Gastrocnemius medialis (tissue), 4 donors: ENCODE data around the gene CCDC63. TPM values are rescaled to one million over a fixed set of nuclear protein-coding genes. Genes with fewer than 3 reads are reported as not detected.

Experiments
- ATAC-seq, 2 donors: fragments of 150-250 bp; one replicate each; pipeline ENCODE4 v1.9.1; 2016
- DNase-seq, 2 donors: peaks; one replicate each; pipeline ENCODE4 v3.0.0-alpha.2; 2019
- H3K27ac ChIP-seq, 4 donors: fragments of 200-600 bp; sonication (generic); 1 replicate in 1 of 4; 2 replicates in 3 of 4; pipeline ENCODE4 v1.5.1; 2016 to 2018; ENCODE audit warnings: mild to moderate bottlenecking in 2 of 4, moderate library complexity in 1 of 4
- H3K27me3 ChIP-seq, 3 donors: fragments of 200-600 bp; sonication (generic) in 2 of 3; 1 replicate in 1 of 3; 2 replicates in 2 of 3; pipeline versions ENCODE4 v1.5.1 to v1.6.0; 2016 to 2019; ENCODE audit warnings: mild to moderate bottlenecking in 1 of 3, moderate library complexity in 1 of 3
- H3K36me3 ChIP-seq, 2 donors: fragments of 200-600 bp; sonication (generic) in 1 of 2; one replicate each; pipeline ENCODE4 v1.5.1; 2017 to 2018
- H3K4me1 ChIP-seq, 2 donors: fragments of 200-600 bp; sonication (generic) in 1 of 2; one replicate each; pipeline ENCODE4 v1.5.1; 2016 to 2017; ENCODE audit warnings: mild to moderate bottlenecking in 2 of 2
- H3K4me3 ChIP-seq, 4 donors: fragments of 200-600 bp; sonication (generic) in 3 of 4; 1 replicate in 1 of 4; 2 replicates in 3 of 4; pipeline ENCODE4 v1.5.1; 2016 to 2019; ENCODE audit warnings: mild to moderate bottlenecking in 2 of 4
- H3K9me3 ChIP-seq, 3 donors: fragments of 200-600 bp; sonication (generic) in 2 of 3; 1 replicate in 1 of 3; 2 replicates in 2 of 3; pipeline ENCODE4 v1.5.1; 2016 to 2019
- CTCF ChIP-seq, 5 experiments: fragments of 450-650 bp in 3 of 5; fragments of 200-600 bp in 2 of 5; sonication (generic) in 2 of 5; IDR thresholded peaks in 4 of 5; conservative IDR thresholded peaks in 1 of 5; 1 replicate in 4 of 5; 2 replicates in 1 of 5; pipeline ENCODE4 v1.5.1; 2016 to 2019; ENCODE audit warnings: antibody characterized with exemption in 5 of 5, mild to moderate bottlenecking in 3 of 5, moderate library complexity in 3 of 5
- POLR2A ChIP-seq, 2 donors: fragments of 450-650 bp; IDR thresholded peaks; one replicate each; pipeline ENCODE4 v1.6.1; 2017; ENCODE audit warnings: antibody characterized with exemption in 2 of 2, mild to moderate bottlenecking in 2 of 2, moderate library complexity in 2 of 2
- in situ Hi-C, 4 donors: fragments of 200-750 bp; cut with MboI; loops; one replicate each; pipeline versions ENCODE4 v1.15.0 to v1.8.0; 2017; ENCODE audit warnings: low sequenced_read_pairs in 4 of 4
- intact Hi-C: fragments of 100-400 bp; cut with DNase I; formaldehyde crosslinking; loops from one replicate; pipeline ENCODE4 v1.15.1; 2023; ENCODE audit warnings: low total_unique reads
- total RNA-seq, 4 donors: library from RNA; depleted of rRNA; stranded (reverse); fragments of >200 nt; gene quantifications; one replicate each; pipeline versions ENCODE4 v1.1.0 to v1.2.3, GENCODE V29; 2016

CCDC63 gene
- total RNA-seq, 4 donors from 2014 or later = not detected

- DNase-seq (no peak), ATAC-seq (no peak)
- TF ChIP-seq CTCF (IDR thresholded peaks at IDR 0.05 in 4 of 5, conservative IDR thresholded peaks at IDR 0.05 in 1 of 5) (no peak), POLR2A (IDR thresholded peaks at IDR 0.05) (no peak)
- Histone ChIP-seq H3K4me1 (no peaks in the 10 kb centered on the region), H3K9me3 (no peaks in the 10 kb centered on the region), H3K27ac (no peak overlapping the region), H3K27me3 (no peaks in the 10 kb centered on the region), H3K4me3 (no peak overlapping the region), H3K36me3 (no peaks in the 10 kb centered on the region)
- in situ Hi-C loops (no loop called here), intact Hi-C loops (no loop called here)
These were observed 14.9 kb downstream of the CCDC63 start for GRCh38 chr12:110861729-110862128.

- Histone ChIP-seq H3K27ac (no peak overlapping the region), H3K27me3 (no peaks in the 10 kb centered on the region), H3K4me1 (no peaks in the 10 kb centered on the region), H3K9me3 (no peaks in the 10 kb centered on the region), H3K36me3 (no peaks in the 10 kb centered on the region), H3K4me3 (no peak overlapping the region)
- in situ Hi-C loops = no loop called here
- intact Hi-C loops = no loop called here
- ATAC-seq (no peak), DNase-seq (no peak)
- no peak for TF ChIP-seq CTCF (IDR thresholded peaks at IDR 0.05 in 4 of 5, conservative IDR thresholded peaks at IDR 0.05 in 1 of 5)
- TF ChIP-seq POLR2A (IDR thresholded peaks at IDR 0.05) = no peak
These were observed 15.5 kb downstream of the CCDC63 start for GRCh38 chr12:110862329-110862728.

GRCh38 chr12:110863161-110863560 is 16.4 kb downstream of the CCDC63 start:
- H3K4me1 ChIP-seq = no peaks in the 10 kb centered on the region
- H3K9me3 ChIP-seq = no peaks in the 10 kb centered on the region
- H3K27me3 ChIP-seq = no peaks in the 10 kb centered on the region
- in situ Hi-C loops = no loop called here
- no peak overlapping the region for H3K27ac ChIP-seq
- H3K36me3 ChIP-seq = no peaks in the 10 kb centered on the region
- TF ChIP-seq CTCF (IDR thresholded peaks at IDR 0.05 in 4 of 5, conservative IDR thresholded peaks at IDR 0.05 in 1 of 5) (no peak), POLR2A (IDR thresholded peaks at IDR 0.05) (no peak)
- no peak for DNase-seq
- peak in 1 of 2 donors; percentile 63 for ATAC-seq
- intact Hi-C loops = no loop called here
- no peak overlapping the region for H3K4me3 ChIP-seq

GRCh38 chr12:110865521-110865920 is 18.7 kb downstream of the CCDC63 start:
- Histone ChIP-seq H3K4me1 (no peaks in the 10 kb centered on the region), H3K27ac (no peak overlapping the region), H3K9me3 (no peaks in the 10 kb centered on the region), H3K36me3 (no peaks in the 10 kb centered on the region), H3K27me3 (no peaks in the 10 kb centered on the region), H3K4me3 (no peak overlapping the region)
- no peak for TF ChIP-seq CTCF (IDR thresholded peaks at IDR 0.05 in 4 of 5, conservative IDR thresholded peaks at IDR 0.05 in 1 of 5)
- TF ChIP-seq POLR2A (IDR thresholded peaks at IDR 0.05) = no peak
- DNase-seq (no peak), ATAC-seq (no peak)
- in situ Hi-C loops (no loop called here), intact Hi-C loops (no loop called here)

GRCh38 chr12:110869026-110869425 is 22.2 kb downstream of the CCDC63 start:
- Histone ChIP-seq H3K27me3 (no peaks in the 10 kb centered on the region), H3K9me3 (no peaks in the 10 kb centered on the region), H3K4me1 (no peaks in the 10 kb centered on the region), H3K36me3 (no peaks in the 10 kb centered on the region), H3K4me3 (no peak overlapping the region), H3K27ac (no peak overlapping the region)
- in situ Hi-C loops = no loop called here
- ATAC-seq = no peak
- TF ChIP-seq CTCF (IDR thresholded peaks at IDR 0.05 in 4 of 5, conservative IDR thresholded peaks at IDR 0.05 in 1 of 5) = no peak
- TF ChIP-seq POLR2A (IDR thresholded peaks at IDR 0.05) = no peak
- intact Hi-C loops = no loop called here
- no peak for DNase-seq
